ENCODE data around the gene ECI2.

GRCh38 chr6:4108561-4109093, 26.7 kb downstream of the ECI2 start:
- no peak for TF ChIP-seq CTCF (IDR thresholded peaks at IDR 0.05)
- no peak for TF ChIP-seq POLR2A (IDR thresholded peaks at IDR 0.05)
